ENCODE data around the gene ANXA1. TPM values are rescaled to one million over a fixed set of nuclear protein-coding genes. Genes with fewer than 3 reads are reported as not detected.

ANXA1 gene
- polyA plus RNA-seq, 4 donors = 19.0 to 84.1 (median 38.1) TPM

DNA sequence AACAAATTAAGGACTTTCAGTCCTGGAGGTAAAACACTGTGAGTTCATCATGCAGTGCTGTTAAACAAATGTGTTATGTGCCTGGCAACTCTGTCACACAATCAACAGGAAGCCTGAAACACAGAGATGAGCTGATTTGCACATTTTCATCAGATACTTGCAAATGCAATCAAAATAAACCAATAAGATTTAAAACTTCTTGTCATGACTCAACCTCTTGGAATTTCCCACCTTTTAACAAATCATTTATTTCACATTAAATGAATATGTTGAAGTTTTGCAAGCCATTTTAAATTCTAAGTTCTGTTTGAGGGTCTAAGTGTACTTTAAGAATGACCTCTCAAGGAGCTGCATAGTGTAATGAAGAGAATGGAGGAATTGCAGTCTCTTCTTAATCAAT, 64.4 kb downstream of the ANXA1 start:
- Histone ChIP-seq H3K36me3 (ENCODE audit: control insufficient read depth in 3 of 3, insufficient read depth in 2 of 3, low read depth in 1 of 3, low read length in 3 of 3) (no peaks in the 10 kb centered on the region), H3K27ac (ENCODE audit: low read depth in 1 of 3, low read length in 2 of 3) (no peak overlapping the region), H3K4me1 (ENCODE audit: control insufficient read depth in 3 of 3, insufficient read depth in 2 of 3, low read depth in 1 of 3, low read length in 2 of 3) (no peaks in the 10 kb centered on the region), H3K27me3 (ENCODE audit: control insufficient read depth in 3 of 3, insufficient read depth in 3 of 3, low read length in 3 of 3) (peaks cover 0 to 2% (median 0%) of the 10 kb centered on the region in 3 donors), H3K9me3 (ENCODE audit: control insufficient read depth in 2 of 2, insufficient read depth in 1 of 2, low read depth in 1 of 2, low read length in 1 of 2) (no peaks in the 10 kb centered on the region), H3K4me3 (ENCODE audit: low read depth in 1 of 3, low read length in 3 of 3) (no peak overlapping the region)
- DNase-seq (no peak), FAIRE-seq (no peak)

Other genes with a start within 250 kb of the ANXA1 start
- 100 to 1,000 TPM; 181 to 828 (median 255) TPM for gene ALDH1A1, start 198.8 kb upstream of the ANXA1 start, polyA plus RNA-seq